ENCODE data around the gene ARL16.
"Not testable (repeated sequence)": the region's sequence is repeated elsewhere in the genome, so short reads cannot be mapped to it uniquely, and the experiment has no call there.

The ARL16 gene

DNA sequence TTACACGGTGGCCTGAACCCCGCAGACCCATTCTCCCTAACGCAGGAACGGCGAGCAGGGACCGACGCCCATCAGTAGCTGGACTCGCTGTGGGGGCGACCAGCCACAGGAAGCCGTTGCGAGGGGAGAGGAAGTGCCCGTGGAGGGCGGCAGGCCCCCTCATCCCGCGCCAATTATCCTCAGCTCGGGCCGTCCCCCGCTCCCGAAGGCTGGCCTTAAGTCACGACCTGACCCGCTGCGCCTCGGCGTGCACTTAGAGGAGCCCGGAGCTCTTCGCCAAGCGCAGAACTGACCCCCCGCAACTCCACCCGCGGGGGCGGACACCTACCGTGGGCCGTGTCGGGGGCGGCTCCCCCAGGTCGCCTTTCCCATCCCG, 401 bp downstream of the ARL16 start:
- in situ Hi-C loops (cut with HindIII; ENCODE audit: low sequenced_read_pairs): no loop called here
- H3K4me3 ChIP-seq (ENCODE audit: low read depth, low read length): peak overlapping the region; percentile 94
- DNase-seq (ENCODE audit: low read depth, low spot score): no peak
- TF ChIP-seq, protein P1, sequence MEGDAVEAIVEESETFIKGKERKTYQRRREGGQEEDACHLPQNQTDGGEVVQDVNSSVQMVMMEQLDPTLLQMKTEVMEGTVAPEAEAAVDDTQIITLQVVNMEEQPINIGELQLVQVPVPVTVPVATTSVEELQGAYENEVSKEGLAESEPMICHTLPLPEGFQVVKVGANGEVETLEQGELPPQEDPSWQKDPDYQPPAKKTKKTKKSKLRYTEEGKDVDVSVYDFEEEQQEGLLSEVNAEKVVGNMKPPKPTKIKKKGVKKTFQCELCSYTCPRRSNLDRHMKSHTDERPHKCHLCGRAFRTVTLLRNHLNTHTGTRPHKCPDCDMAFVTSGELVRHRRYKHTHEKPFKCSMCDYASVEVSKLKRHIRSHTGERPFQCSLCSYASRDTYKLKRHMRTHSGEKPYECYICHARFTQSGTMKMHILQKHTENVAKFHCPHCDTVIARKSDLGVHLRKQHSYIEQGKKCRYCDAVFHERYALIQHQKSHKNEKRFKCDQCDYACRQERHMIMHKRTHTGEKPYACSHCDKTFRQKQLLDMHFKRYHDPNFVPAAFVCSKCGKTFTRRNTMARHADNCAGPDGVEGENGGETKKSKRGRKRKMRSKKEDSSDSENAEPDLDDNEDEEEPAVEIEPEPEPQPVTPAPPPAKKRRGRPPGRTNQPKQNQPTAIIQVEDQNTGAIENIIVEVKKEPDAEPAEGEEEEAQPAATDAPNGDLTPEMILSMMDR (IDR thresholded peaks at IDR 0.05; ENCODE audit: low read depth, low read length): no peak

DNA sequence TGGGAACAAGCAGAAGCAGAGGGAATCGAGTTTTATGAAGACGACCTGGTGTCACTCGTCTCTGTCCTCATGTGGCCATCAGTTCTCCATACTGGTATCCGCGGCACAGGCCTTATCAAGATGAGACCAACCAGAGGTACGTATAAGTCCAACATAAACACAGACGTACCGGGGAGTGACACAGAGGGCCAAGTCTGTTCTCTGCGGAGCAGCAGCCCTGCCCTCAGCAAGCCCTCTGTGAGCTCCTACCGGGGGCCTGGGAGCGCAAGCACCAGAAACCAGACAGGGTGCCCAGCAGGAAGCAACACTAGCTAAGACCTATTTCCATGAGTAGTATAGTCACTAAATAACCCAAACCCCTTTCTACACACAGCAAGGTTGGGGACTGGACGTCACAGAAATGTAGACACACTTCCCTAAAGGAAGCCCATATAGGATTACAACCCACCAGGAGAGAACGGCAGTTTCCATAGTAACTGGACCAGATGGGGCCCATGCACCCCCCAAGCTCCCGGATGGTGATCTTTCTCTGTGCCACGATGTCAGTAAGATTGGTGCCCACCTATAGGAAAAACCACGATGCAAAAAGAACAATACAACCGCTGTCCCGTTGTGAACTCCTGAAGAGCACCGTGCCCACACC, 911 bp downstream of the ARL16 start:
- peak overlapping the region; percentile 94 for H3K4me3 ChIP-seq (ENCODE audit: low read depth, low read length)
- in situ Hi-C loops (cut with HindIII; ENCODE audit: low sequenced_read_pairs): no loop called here
- DNase-seq (ENCODE audit: low read depth, low spot score): peak; percentile 16
- TF ChIP-seq, protein P1 (IDR thresholded peaks at IDR 0.05; ENCODE audit: low read depth, low read length): no peak

DNA sequence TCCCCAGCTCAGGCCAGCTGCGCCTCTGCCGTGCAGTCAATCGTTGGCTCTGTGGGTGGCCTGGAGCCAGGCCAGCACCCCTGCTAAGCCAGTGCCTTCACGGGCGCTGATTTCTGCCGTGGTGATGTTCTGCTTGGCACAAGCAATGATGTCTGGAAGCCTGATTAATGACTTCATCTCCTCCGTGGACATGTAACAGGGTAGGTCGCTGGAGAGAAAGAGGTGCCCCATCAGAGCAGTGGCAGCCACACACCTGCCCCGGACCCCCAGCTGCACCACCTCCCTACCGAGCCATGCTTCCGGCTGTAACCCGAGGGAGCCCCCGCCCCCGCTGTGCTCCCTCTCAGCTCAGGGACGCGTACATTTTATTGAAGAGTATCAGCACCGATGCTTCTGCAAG, 1.9 kb downstream of the ARL16 start:
- in situ Hi-C loops (cut with HindIII; ENCODE audit: low sequenced_read_pairs): no loop called here
- TF ChIP-seq, protein P1 (IDR thresholded peaks at IDR 0.05; ENCODE audit: low read depth, low read length): no peak
- no peak for DNase-seq (ENCODE audit: low read depth, low spot score)
- H3K4me3 ChIP-seq (ENCODE audit: low read depth, low read length): no peak overlapping the region

DNA sequence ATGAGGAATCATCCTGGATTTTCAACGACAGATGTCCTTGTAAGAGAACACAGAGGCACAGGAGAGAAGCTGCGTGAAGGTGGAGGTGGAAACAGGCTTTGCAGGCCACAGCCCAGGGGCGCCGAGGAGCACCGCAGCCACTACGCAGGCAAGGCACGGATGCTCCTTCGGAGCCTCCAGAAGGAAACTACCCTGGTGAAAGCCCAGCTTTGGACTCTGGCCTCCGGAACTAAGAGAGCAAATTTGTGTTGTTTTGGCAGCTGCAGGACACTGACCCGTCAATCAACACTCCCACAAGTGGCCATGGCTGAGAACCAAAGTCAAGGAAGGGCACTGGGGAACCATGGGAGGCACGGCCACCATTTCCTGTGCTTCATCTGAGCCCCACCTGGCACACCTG, 3.4 kb downstream of the ARL16 start:
- in situ Hi-C loops (cut with HindIII; ENCODE audit: low sequenced_read_pairs): no loop called here
- no peak overlapping the region for H3K4me3 ChIP-seq (ENCODE audit: low read depth, low read length)
- TF ChIP-seq, protein P1 (IDR thresholded peaks at IDR 0.05; ENCODE audit: low read depth, low read length): no peak
- DNase-seq (ENCODE audit: low read depth, low spot score): no peak

DNA sequence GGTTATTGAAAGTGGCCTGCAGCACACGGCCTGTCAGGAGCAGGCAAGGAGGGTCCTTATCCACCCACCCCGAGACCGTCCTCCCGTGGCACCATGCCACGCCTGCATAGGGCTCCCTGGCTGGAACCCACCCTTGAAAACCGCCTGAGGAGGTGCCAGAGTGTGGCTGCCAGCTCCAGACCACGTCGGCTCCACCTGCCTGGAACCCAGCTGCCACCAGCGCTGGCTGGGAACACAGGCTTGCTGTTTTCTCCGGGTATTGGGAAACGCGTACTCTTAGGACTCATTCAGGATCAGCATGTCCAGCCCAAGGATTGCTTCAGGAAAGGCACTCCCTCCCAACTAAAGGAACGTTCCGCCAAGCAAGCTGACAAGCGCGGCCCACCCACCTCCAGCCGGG, 6.7 kb downstream of the ARL16 start:
- in situ Hi-C loops (cut with HindIII; ENCODE audit: low sequenced_read_pairs): no loop called here

DNA sequence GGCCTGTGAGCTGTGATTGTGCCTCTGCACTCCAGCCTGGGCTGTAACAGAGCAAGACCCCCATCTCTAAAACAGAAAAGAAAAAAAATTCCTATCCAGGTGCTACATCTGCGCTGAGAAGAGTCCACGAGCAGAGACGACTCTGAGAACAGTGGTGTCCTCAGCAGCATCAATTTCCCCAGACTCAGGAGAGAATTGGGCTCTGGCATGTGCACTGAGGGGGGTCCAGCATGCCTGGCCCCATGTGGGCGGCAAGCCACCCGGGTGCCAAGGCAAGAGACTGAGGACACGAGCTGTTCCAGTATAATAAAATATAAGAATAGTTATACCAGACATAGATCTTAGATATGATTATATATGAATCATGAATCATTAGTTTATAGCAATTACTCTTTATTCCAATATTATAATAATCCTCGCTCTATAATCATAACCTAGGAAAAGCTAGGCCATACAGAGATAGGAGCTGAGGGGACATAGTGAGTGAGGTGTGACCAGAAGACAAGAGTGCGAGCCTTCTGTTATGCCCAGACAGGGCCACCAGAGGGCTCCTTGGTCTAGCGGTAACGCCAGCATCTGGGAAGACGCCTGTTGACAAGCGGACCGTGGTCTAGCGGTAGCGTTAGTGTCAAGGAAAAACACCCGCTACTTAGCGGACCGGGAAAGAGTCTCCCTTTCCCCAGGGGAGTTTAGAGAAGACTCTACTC, 7.9 kb downstream of the ARL16 start:
- H3K4me3 ChIP-seq (ENCODE audit: low read depth, low read length); in situ Hi-C loops (cut with HindIII; ENCODE audit: low sequenced_read_pairs): not testable (repeated sequence)
- TF ChIP-seq, protein P1 (IDR thresholded peaks at IDR 0.05; ENCODE audit: low read depth, low read length): peak; percentile 55
- peak; percentile 14 for DNase-seq (ENCODE audit: low read depth, low spot score)

More for the DNA sequence above, 6.7 kb downstream of the ARL16 start:
- TF ChIP-seq, protein P1 (IDR thresholded peaks at IDR 0.05; ENCODE audit: low read depth, low read length): no peak
- DNase-seq (ENCODE audit: low read depth, low spot score): no peak
- H3K4me3 ChIP-seq (ENCODE audit: low read depth, low read length): no peak overlapping the region
